ENCODE data around the gene LCN9. TPM values are rescaled to one million over a fixed set of nuclear protein-coding genes. Genes with fewer than 3 reads are reported as not detected.

Gene LCN9
- total RNA-seq, 1 donor from 2014 or later, result 4.8 TPM

DNA sequence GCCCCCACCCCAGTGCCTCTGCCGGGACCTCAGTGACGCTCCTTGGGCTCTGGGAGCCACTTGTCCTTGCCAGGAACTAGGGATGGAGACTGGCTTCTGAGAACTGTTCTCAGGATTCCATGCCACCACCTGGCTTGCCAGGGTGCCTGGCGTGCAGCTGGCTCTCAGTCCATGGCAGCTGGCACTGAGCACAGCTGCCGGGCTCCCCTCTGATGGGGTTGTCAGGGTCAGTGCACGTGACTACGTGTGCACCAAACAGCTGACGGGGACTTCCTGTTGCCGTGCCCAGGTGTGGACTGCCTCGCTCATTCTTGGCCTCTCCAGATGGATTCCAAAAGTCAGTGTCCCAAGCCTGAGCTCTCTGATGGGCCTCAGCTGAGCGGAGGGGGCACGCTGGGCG, 48.3 kb downstream of the LCN9 start:
- Mint-ChIP-seq H3K9me3 (ENCODE audit: unreplicated experiment) (no peaks in the 10 kb centered on the region), H3K27me3 (ENCODE audit: low read depth, unreplicated experiment) (peaks cover 77% of the 10 kb centered on the region), H3K27ac (ENCODE audit: unreplicated experiment) (no peak overlapping the region), H3K4me1 (ENCODE audit: low read depth, unreplicated experiment) (no peaks in the 10 kb centered on the region), H3K36me3 (ENCODE audit: low read depth, unreplicated experiment) (no peaks in the 10 kb centered on the region), H3K4me3 (ENCODE audit: unreplicated experiment) (no peak overlapping the region)
- DNase-seq (ENCODE audit: low read depth), result no peak
- H3K27me3 ChIP-seq (ENCODE audit: insufficient read depth, low read length), result peaks cover 30% of the 10 kb centered on the region
- no peak overlapping the region for H2AFZ ChIP-seq (ENCODE audit: low read depth, low read length)
- H3K4me1 ChIP-seq (ENCODE audit: insufficient read depth, low read length), result no peaks in the 10 kb centered on the region
- no peak for FAIRE-seq
- H3K79me2 ChIP-seq (ENCODE audit: insufficient read depth, low read length), result no peaks in the 10 kb centered on the region
- no peak overlapping the region for H3K9ac ChIP-seq (ENCODE audit: low read length)
- H3K36me3 ChIP-seq (ENCODE audit: insufficient read depth, low read length), result no peaks in the 10 kb centered on the region
- H3K4me3 ChIP-seq (ENCODE audit: insufficient read depth, low read depth, low read length), result no peak overlapping the region
- no peaks in the 10 kb centered on the region for H4K20me1 ChIP-seq (ENCODE audit: insufficient read depth, low read length)
- no peak overlapping the region for H3K27ac ChIP-seq (ENCODE audit: low read depth, low read length)
- H3K4me2 ChIP-seq (ENCODE audit: low read length), result no peak overlapping the region
- no peaks in the 10 kb centered on the region for H3K9me3 ChIP-seq (ENCODE audit: insufficient read depth, low read depth, low read length)
- TF ChIP-seq, protein P1, sequence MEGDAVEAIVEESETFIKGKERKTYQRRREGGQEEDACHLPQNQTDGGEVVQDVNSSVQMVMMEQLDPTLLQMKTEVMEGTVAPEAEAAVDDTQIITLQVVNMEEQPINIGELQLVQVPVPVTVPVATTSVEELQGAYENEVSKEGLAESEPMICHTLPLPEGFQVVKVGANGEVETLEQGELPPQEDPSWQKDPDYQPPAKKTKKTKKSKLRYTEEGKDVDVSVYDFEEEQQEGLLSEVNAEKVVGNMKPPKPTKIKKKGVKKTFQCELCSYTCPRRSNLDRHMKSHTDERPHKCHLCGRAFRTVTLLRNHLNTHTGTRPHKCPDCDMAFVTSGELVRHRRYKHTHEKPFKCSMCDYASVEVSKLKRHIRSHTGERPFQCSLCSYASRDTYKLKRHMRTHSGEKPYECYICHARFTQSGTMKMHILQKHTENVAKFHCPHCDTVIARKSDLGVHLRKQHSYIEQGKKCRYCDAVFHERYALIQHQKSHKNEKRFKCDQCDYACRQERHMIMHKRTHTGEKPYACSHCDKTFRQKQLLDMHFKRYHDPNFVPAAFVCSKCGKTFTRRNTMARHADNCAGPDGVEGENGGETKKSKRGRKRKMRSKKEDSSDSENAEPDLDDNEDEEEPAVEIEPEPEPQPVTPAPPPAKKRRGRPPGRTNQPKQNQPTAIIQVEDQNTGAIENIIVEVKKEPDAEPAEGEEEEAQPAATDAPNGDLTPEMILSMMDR (IDR thresholded peaks at IDR 0.05; ENCODE audit: insufficient read depth, low read depth, low read length), result no peak
- TF ChIP-seq EZH2 (IDR thresholded peaks at IDR 0.05; ENCODE audit: insufficient read depth, low read length), result no peak

DNA sequence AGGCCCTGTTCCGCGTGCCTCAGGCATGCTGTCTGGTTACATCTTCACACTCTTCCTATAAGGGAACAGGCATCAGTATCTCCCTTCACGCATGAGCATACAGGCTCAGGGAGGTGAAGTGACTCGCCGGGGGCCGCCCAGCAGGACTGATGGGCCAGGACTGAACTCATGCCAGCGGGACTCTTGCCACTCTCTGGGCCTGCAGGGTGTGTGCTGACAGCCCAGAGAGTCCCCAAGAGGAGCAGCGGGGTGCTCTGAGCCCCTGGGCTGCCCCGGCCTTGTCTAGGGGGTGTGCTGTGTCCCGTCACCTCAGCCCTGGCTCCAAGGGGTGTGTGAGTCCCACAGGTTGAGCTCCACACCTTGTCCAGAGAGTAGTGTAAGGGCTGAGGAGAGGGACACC, 48.8 kb downstream of the LCN9 start:
- no peaks in the 10 kb centered on the region for H3K9me3 Mint-ChIP-seq (ENCODE audit: unreplicated experiment)
- H3K27me3 Mint-ChIP-seq (ENCODE audit: low read depth, unreplicated experiment), result peaks cover 82% of the 10 kb centered on the region
- Histone ChIP-seq H3K9ac (ENCODE audit: low read length) (no peak overlapping the region), H3K4me2 (ENCODE audit: low read length) (no peak overlapping the region), H3K27me3 (ENCODE audit: insufficient read depth, low read length) (peaks cover 30% of the 10 kb centered on the region), H3K79me2 (ENCODE audit: insufficient read depth, low read length) (no peaks in the 10 kb centered on the region), H3K4me1 (ENCODE audit: insufficient read depth, low read length) (no peaks in the 10 kb centered on the region), H4K20me1 (ENCODE audit: insufficient read depth, low read length) (no peaks in the 10 kb centered on the region), H2AFZ (ENCODE audit: low read depth, low read length) (no peak overlapping the region), H3K27ac (ENCODE audit: low read depth, low read length) (no peak overlapping the region), H3K9me3 (ENCODE audit: insufficient read depth, low read depth, low read length) (no peaks in the 10 kb centered on the region), H3K36me3 (ENCODE audit: insufficient read depth, low read length) (no peaks in the 10 kb centered on the region), H3K4me3 (ENCODE audit: insufficient read depth, low read depth, low read length) (no peak overlapping the region)
- DNase-seq (ENCODE audit: low read depth) (no peak), FAIRE-seq (no peak)
- no peaks in the 10 kb centered on the region for H3K36me3 Mint-ChIP-seq (ENCODE audit: low read depth, unreplicated experiment)
- H3K4me3 Mint-ChIP-seq (ENCODE audit: unreplicated experiment), result no peak overlapping the region
- no peak for TF ChIP-seq EZH2 (IDR thresholded peaks at IDR 0.05; ENCODE audit: insufficient read depth, low read length)
- TF ChIP-seq, protein P1 (IDR thresholded peaks at IDR 0.05; ENCODE audit: insufficient read depth, low read depth, low read length), result no peak
- no peaks in the 10 kb centered on the region for H3K4me1 Mint-ChIP-seq (ENCODE audit: low read depth, unreplicated experiment)
- no peak overlapping the region for H3K27ac Mint-ChIP-seq (ENCODE audit: unreplicated experiment)

DNA sequence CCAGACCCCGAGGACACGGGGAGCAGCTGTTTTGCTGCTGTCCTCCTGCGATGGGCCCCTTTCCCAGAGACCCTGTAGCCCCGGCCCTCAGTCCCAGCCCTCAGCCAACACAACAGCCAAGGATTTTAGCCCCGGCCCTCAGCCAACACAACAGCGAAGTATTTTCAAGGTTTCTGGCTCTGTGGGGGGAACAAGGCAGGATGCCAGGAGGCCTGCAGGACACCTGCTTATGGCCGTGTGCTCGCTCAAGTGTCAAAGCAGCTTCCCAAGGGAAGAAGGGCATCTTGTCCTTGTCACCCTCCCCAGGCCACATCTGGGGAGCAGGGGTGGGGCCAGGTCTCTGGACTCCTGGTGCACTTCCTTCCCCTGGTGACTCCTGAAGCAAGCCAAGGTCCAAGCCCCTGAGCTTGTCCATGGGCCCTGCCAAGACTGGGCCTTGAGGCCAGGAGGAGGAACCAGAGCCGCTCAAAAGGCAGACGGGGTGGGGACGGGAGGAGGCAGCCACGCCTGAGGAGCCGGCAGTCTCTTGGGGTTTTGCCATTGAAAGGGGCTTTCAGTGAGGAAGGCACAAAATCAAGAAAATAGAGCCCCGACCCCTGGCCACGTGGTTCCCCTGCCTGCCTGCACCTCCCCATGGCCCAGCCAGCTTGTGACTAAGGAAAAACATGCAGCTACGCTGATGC, 49.6 kb downstream of the LCN9 start:
- Histone ChIP-seq H3K4me2 (ENCODE audit: low read length) (no peak overlapping the region), H3K27me3 (ENCODE audit: insufficient read depth, low read length) (peaks cover 30% of the 10 kb centered on the region), H4K20me1 (ENCODE audit: insufficient read depth, low read length) (no peaks in the 10 kb centered on the region), H3K9me3 (ENCODE audit: insufficient read depth, low read depth, low read length) (no peaks in the 10 kb centered on the region), H2AFZ (ENCODE audit: low read depth, low read length) (no peak overlapping the region), H3K79me2 (ENCODE audit: insufficient read depth, low read length) (no peaks in the 10 kb centered on the region), H3K27ac (ENCODE audit: low read depth, low read length) (no peak overlapping the region), H3K4me3 (ENCODE audit: insufficient read depth, low read depth, low read length) (no peak overlapping the region), H3K9ac (ENCODE audit: low read length) (no peak overlapping the region), H3K36me3 (ENCODE audit: insufficient read depth, low read length) (no peaks in the 10 kb centered on the region), H3K4me1 (ENCODE audit: insufficient read depth, low read length) (no peaks in the 10 kb centered on the region)
- no peak for FAIRE-seq
- H3K36me3 Mint-ChIP-seq (ENCODE audit: low read depth, unreplicated experiment), result no peaks in the 10 kb centered on the region
- H3K9me3 Mint-ChIP-seq (ENCODE audit: unreplicated experiment), result no peaks in the 10 kb centered on the region
- no peak for TF ChIP-seq EZH2 (IDR thresholded peaks at IDR 0.05; ENCODE audit: insufficient read depth, low read length)
- TF ChIP-seq, protein P1 (IDR thresholded peaks at IDR 0.05; ENCODE audit: insufficient read depth, low read depth, low read length), result no peak
- no peaks in the 10 kb centered on the region for H3K4me1 Mint-ChIP-seq (ENCODE audit: low read depth, unreplicated experiment)
- no peak overlapping the region for H3K4me3 Mint-ChIP-seq (ENCODE audit: unreplicated experiment)
- DNase-seq (ENCODE audit: low read depth), result no peak
- peaks cover 84% of the 10 kb centered on the region for H3K27me3 Mint-ChIP-seq (ENCODE audit: low read depth, unreplicated experiment)
- no peak overlapping the region for H3K27ac Mint-ChIP-seq (ENCODE audit: unreplicated experiment)
